PC-3 (cell line): ENCODE results near the gene APBA1. TPM values are rescaled to one million over a fixed set of nuclear protein-coding genes. Genes with fewer than 3 reads are reported as not detected.

Experiments used
- ATAC-seq: fragments of 200-7000 bp; cut with Tn5 transposase; 2 replicates; pipeline ENCODE4 v1.9.1; 2020; ENCODE audit warnings: mild to moderate bottlenecking, moderate library complexity
- BruUV-seq: library from RNA; stranded (reverse); fragments of 400-500 nt; replicated peaks from 2 replicates; lab custom pipeline; 2021; lab: Mats Ljungman, UMichigan
- CTCF ChIA-PET: fragments of 300-600 bp; sonication (Branson Sonifier 250); formaldehyde crosslinking; loops from one replicate; lab custom pipeline; 2022; ENCODE audit warnings: antibody characterized with exemption; lab: Charles Lee
- POLR2A ChIA-PET: fragments of 300-600 bp; sonication (Branson Sonifier 250); formaldehyde crosslinking; loops from one replicate; lab custom pipeline; 2022; ENCODE audit warnings: antibody characterized with exemption; ENCODE audit not compliant: unreplicated experiment; lab: Charles Lee
- DNase-seq: peaks from one replicate; pipeline ENCODE4 v3.0.0-alpha.2; 2015
- H2AFZ ChIP-seq: fragments of 300-600 bp; sonication (generic); 2 replicates; pipeline ENCODE4 v1.6.0; 2016; ENCODE audit warnings: antibody characterized with exemption, low read length
- H3F3A ChIP-seq: fragments of 300-600 bp; sonication (generic); one replicate; pipeline ENCODE4 v1.6.0; 2017; ENCODE audit warnings: antibody characterized with exemption, low read length, control low read depth, mild to moderate bottlenecking; ENCODE audit not compliant: unreplicated experiment
- H3K27ac ChIP-seq: fragments of 300-600 bp; sonication (generic); 2 replicates; pipeline ENCODE4 v1.5.1; 2016; ENCODE audit warnings: mild to moderate bottlenecking, low read length
- H3K27me3 ChIP-seq: fragments of 300-600 bp; sonication (generic); 2 replicates; pipeline ENCODE4 v1.6.1; 2016; ENCODE audit warnings: low read length, mixed read lengths
- H3K36me3 ChIP-seq: fragments of 300-600 bp; sonication (generic); 2 replicates; pipeline ENCODE4 v1.6.1; 2016; ENCODE audit warnings: low read depth, mixed run types, low read length, mixed read lengths
- H3K4me1 ChIP-seq: fragments of 300-600 bp; sonication (generic); 2 replicates; pipeline ENCODE4 v1.5.1; 2016; ENCODE audit warnings: low read length; ENCODE audit not compliant: insufficient read depth
- H3K4me2 ChIP-seq: fragments of 300-600 bp; sonication (generic); 2 replicates; pipeline ENCODE4 v1.6.0; 2016; ENCODE audit warnings: low read length
- H3K4me3 ChIP-seq: fragments of 300-600 bp; sonication (generic); 2 replicates; pipeline ENCODE4 v1.5.1; 2016; ENCODE audit warnings: mild to moderate bottlenecking, low read length, mixed read lengths
- H3K79me2 ChIP-seq: fragments of 300-600 bp; sonication (generic); 2 replicates; pipeline ENCODE4 v1.6.1; 2017; ENCODE audit warnings: low read length, mixed read lengths
- H3K9ac ChIP-seq: fragments of 300-600 bp; sonication (generic); 2 replicates; pipeline ENCODE4 v1.6.0; 2016; ENCODE audit warnings: mild to moderate bottlenecking, low read length
- H3K9me2 ChIP-seq: fragments of 300-600 bp; sonication (generic); replicated peaks from 2 replicates; pipeline ENCODE4 v1.6.1; 2016; ENCODE audit warnings: mixed run types, low read length, mixed read lengths
- H3K9me3 ChIP-seq: fragments of 300-600 bp; sonication (generic); 2 replicates; pipeline ENCODE4 v1.6.1; 2016; ENCODE audit warnings: low read length, mixed read lengths
- H4K20me1 ChIP-seq: fragments of 300-600 bp; sonication (generic); 2 replicates; pipeline ENCODE4 v1.6.1; 2016; ENCODE audit warnings: low read length, mixed read lengths
- EZH2 ChIP-seq: fragments of 300-600 bp; sonication (generic); IDR thresholded peaks from one replicate; pipeline ENCODE4 v1.6.1; 2017; ENCODE audit warnings: antibody characterized with exemption, mild to moderate bottlenecking, low read length; ENCODE audit not compliant: unreplicated experiment
- EZH2phosphoT487 ChIP-seq: fragments of 300-600 bp; sonication (generic); IDR thresholded peaks from 2 replicates; pipeline ENCODE4 v1.6.1; 2018; ENCODE audit warnings: mild to moderate bottlenecking, antibody characterized with exemption, low read length, borderline replicate concordance
- intact Hi-C: fragments of 100-400 bp; cut with micrococcal nuclease; formaldehyde crosslinking; loops from 2 replicates; pipeline ENCODE4 v1.9.0; 2023
- total RNA-seq: library from RNA; depleted of rRNA; stranded (reverse); fragments of >200 nt; gene quantifications from 2 replicates; pipeline ENCODE4 v1.2.3, GENCODE V29; 2014
- TF ChIP-seq, protein P1 (sequence below): fragments of 300-600 bp; sonication (generic); conservative IDR thresholded peaks from 2 replicates; pipeline ENCODE4 v1.5.1; 2017; ENCODE audit warnings: antibody characterized with exemption, low read depth, mild to moderate bottlenecking, low read length

The APBA1 gene
- total RNA-seq, 1 experiment from 2014 or later, result 0.07 TPM

DNA sequence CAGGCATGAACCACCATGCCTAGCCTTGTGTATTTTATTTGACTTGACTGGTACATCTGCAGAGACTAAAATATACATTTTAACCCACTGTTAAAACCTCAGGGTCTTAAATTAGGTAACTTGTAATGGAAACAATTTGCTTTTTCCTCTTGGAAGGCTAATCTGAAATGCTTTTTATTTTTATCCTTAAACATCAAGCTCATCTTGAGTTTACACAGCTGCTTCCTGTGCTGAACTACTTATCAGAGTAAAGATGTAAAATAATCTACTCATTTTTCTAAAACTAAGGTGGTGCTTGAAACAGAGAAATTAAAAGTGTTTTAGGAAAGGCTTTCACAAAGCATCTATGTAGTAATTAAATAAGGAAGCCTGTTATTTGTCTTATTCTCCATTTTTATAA lies 203.0 kb downstream of the APBA1 start:
- Histone ChIP-seq H3K9ac (no peak overlapping the region), H3K27ac (no peak overlapping the region), H3K36me3 (no peaks in the 10 kb centered on the region), H3K4me1 (no peaks in the 10 kb centered on the region), H3K4me3 (no peak overlapping the region), H3K9me3 (no peaks in the 10 kb centered on the region), H3K79me2 (no peaks in the 10 kb centered on the region), H2AFZ (no peak overlapping the region), H4K20me1 (no peaks in the 10 kb centered on the region), H3K27me3 (peaks cover 12% of the 10 kb centered on the region; the same call in 1 of the 2 replicates), H3K4me2 (no peak overlapping the region), H3F3A (no peaks in the 10 kb centered on the region), H3K9me2 (no peaks in the 10 kb centered on the region)
- ATAC-seq, result no peak
- DNase-seq, result no peak
- no peak for TF ChIP-seq EZH2
- no peak for TF ChIP-seq EZH2phosphoT487
- intact Hi-C loops, result no loop called here
- CTCF ChIA-PET, result no interaction called here
- BruUV-seq, result no TSS peak
- POLR2A ChIA-PET, result no interaction called here

DNA sequence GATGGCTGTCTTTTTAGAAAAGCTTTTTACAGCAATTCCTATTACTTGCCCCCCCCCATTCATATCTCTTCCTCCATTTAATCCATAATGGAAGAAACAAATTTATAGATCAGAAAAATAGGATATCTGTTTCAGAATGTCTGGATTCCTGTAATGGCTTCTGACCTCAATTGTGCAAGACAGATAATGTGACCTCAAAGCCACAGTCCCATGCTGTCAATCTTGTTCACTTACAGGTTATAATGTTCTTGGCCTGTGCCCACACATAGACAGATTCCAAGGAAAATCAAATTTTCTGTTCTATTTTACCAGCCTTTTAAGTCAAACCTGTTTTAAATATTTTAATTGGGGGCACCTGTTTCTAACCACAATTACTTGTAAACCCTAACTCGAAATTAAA lies 203.8 kb downstream of the APBA1 start:
- no peak for ATAC-seq
- H3K9me2 ChIP-seq, result no peaks in the 10 kb centered on the region
- no peaks in the 10 kb centered on the region for H3K9me3 ChIP-seq
- H3K4me1 ChIP-seq, result no peaks in the 10 kb centered on the region
- no peak for DNase-seq
- no peaks in the 10 kb centered on the region for H3K79me2 ChIP-seq
- H2AFZ ChIP-seq, result no peak overlapping the region
- TF ChIP-seq EZH2phosphoT487 (no peak), EZH2 (no peak)
- TF ChIP-seq, protein P1, sequence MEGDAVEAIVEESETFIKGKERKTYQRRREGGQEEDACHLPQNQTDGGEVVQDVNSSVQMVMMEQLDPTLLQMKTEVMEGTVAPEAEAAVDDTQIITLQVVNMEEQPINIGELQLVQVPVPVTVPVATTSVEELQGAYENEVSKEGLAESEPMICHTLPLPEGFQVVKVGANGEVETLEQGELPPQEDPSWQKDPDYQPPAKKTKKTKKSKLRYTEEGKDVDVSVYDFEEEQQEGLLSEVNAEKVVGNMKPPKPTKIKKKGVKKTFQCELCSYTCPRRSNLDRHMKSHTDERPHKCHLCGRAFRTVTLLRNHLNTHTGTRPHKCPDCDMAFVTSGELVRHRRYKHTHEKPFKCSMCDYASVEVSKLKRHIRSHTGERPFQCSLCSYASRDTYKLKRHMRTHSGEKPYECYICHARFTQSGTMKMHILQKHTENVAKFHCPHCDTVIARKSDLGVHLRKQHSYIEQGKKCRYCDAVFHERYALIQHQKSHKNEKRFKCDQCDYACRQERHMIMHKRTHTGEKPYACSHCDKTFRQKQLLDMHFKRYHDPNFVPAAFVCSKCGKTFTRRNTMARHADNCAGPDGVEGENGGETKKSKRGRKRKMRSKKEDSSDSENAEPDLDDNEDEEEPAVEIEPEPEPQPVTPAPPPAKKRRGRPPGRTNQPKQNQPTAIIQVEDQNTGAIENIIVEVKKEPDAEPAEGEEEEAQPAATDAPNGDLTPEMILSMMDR, result no peak
- no peaks in the 10 kb centered on the region for H3F3A ChIP-seq
- ChIA-PET POLR2A (no interaction called here), CTCF (no interaction called here)
- intact Hi-C loops, result no loop called here
- BruUV-seq, result no TSS peak
- H3K4me2 ChIP-seq, result no peak overlapping the region
- H4K20me1 ChIP-seq, result no peaks in the 10 kb centered on the region
- no peak overlapping the region for H3K9ac ChIP-seq
- H3K36me3 ChIP-seq, result no peaks in the 10 kb centered on the region
- H3K27me3 ChIP-seq, result peaks cover 19% of the 10 kb centered on the region; the same call in 1 of the 2 replicates
- H3K27ac ChIP-seq, result no peak overlapping the region
- H3K4me3 ChIP-seq, result no peak overlapping the region

DNA sequence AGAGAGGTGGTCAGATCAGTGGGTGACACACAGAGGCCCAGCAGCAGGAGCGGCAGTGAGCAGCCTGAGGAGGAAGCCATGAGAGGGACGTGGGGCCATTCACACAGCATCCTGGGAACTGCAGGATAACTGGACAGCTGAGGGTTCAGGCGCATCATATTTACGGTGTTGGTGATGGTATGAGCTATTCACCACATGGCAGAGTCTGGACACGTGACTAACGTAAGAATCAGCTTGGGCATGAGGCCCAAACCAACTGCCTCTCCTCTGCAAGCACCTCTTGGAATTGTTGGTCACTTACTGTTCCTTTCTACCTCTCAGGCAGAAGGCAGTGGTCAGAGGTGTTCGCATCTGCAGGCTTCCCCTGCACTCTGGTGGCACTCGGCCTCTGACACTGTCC lies 206.0 kb downstream of the APBA1 start:
- no peaks in the 10 kb centered on the region for H3K9me3 ChIP-seq
- no peak for DNase-seq
- H3K4me1 ChIP-seq, result no peaks in the 10 kb centered on the region
- no peak overlapping the region for H3K4me2 ChIP-seq
- intact Hi-C loops, result no loop called here
- no peaks in the 10 kb centered on the region for H3K36me3 ChIP-seq
- ATAC-seq, result no peak
- H3F3A ChIP-seq, result no peaks in the 10 kb centered on the region
- peaks cover 19% of the 10 kb centered on the region; the same call in 1 of the 2 replicates for H3K27me3 ChIP-seq
- no peak for TF ChIP-seq EZH2
- ChIA-PET POLR2A (no interaction called here), CTCF (no interaction called here)
- H3K27ac ChIP-seq, result no peak overlapping the region
- H4K20me1 ChIP-seq, result no peaks in the 10 kb centered on the region
- no peak overlapping the region for H3K4me3 ChIP-seq
- no TSS peak for BruUV-seq
- H3K9me2 ChIP-seq, result no peaks in the 10 kb centered on the region
- H3K79me2 ChIP-seq, result no peaks in the 10 kb centered on the region
- H2AFZ ChIP-seq, result no peak overlapping the region
- no peak overlapping the region for H3K9ac ChIP-seq

DNA sequence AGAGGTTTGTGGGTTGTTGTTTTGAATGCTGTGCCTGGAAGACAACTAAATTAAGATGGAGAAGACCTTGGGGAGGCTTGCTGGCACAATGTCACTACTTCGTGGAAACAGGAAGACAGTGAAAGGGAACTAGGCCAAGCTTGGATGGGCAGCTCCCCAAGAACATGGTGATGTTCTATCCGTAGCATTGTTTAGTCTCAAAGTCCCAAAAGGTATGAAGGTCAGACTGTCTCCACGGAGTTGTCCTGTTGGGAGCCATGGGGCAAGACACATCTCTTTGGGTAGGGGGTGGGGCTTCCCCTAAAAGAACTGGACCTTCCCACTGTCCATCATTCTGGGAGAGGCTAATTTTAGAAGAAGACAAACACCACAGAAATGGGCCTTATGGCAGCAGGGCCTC lies 206.7 kb downstream of the APBA1 start:
- no peak for DNase-seq
- CTCF ChIA-PET, result no interaction called here
- Histone ChIP-seq H3K9ac (no peak overlapping the region), H2AFZ (no peak overlapping the region), H3K4me2 (no peak overlapping the region), H4K20me1 (no peaks in the 10 kb centered on the region), H3K4me3 (no peak overlapping the region), H3K4me1 (no peaks in the 10 kb centered on the region), H3K79me2 (no peaks in the 10 kb centered on the region), H3K36me3 (no peaks in the 10 kb centered on the region), H3K27me3 (peaks cover 19% of the 10 kb centered on the region; the same call in 1 of the 2 replicates), H3F3A (no peaks in the 10 kb centered on the region), H3K9me2 (no peaks in the 10 kb centered on the region), H3K9me3 (no peaks in the 10 kb centered on the region), H3K27ac (no peak overlapping the region)
- intact Hi-C loops, result no loop called here
- BruUV-seq, result no TSS peak
- ATAC-seq, result no peak
- TF ChIP-seq, protein P1, result no peak
- no peak for TF ChIP-seq EZH2
- no peak for TF ChIP-seq EZH2phosphoT487
- POLR2A ChIA-PET, result no interaction called here
